NCI-H1694 treated with DMSO at 0.1 percent for 48 hours (cell line): Measurements from ENCODE around the gene CEBPA.
"Not testable (repeated sequence)": the region's sequence is repeated elsewhere in the genome, so short reads cannot be mapped to it uniquely, and the experiment has no call there.

Experiments
- DNase-seq: peaks from one replicate; lab custom pipeline; 2025; lab: John Stamatoyannopoulos, UW

Gene CEBPA

DNA sequence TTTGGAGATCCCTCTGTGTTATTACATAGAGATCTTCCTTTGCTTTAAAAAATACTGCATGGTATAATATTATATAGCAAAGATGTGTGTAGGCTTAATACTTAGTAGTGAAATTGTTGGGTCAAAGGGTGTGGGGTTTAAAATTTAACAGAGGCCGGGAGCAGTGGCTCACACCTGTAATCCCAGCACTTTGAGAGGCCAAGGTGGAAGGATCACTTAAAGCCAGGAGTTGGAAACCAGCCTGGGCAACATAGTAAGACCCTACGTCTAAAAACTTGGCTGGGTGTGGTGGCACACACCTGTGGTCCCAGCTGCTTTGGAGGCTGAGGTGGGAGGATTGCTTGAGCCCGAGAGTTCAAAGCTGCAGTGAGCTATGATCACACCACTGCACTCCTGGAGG, 22.3 kb upstream of the CEBPA start:
- DNase-seq: no peak

DNA sequence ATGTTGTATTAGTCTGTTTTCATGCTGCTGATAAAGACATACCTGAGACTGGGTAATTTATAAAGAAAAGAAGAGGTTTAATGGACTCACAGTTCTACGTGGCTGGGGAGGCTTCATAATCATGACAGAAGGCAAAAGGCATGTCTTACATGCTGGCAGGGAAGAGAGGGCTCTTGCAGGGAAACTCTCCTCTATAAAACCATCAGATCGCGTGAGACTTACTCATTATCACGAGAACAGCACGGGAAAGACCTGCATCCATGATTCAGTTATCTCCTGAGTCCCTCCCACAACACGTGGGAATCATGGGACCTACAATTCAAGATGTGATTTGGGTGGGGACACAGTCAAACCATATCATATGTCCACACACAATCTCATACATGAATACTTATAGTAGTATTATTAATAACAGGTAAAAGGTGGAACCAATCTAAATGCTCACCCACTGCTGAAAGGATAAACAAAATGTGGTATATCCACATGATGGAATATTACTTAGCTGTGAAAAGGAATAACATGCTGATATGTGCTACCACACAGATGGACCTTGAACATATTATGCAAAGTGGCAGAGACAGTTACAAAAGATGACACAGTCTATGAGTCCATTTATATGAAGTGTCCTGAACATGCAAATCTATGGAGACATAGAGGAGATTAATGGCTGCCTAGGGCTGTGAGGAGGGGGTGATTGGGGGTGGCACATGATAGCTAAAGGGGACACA, 20.9 kb upstream of the CEBPA start:
- DNase-seq: no peak

DNA sequence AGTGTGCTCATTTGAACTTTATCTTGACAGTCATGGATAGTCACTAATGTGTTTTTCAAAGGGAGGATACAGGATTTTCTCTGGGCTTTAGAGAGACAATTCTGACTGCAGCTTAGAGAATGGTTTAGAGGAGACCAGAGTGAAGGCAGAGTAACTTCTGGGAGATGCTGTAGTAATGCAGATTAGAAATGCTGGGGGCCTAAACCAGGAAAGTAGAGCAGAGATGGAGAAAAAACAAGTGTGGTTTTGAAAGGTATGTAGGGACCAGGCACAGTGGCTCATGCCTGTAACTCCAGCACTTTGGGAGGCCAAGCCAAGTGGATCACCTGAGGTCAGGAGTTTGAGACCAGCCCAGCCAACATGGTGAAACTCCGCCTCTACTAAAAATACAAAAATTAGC, 18.3 kb upstream of the CEBPA start:
- no peak for DNase-seq

DNA sequence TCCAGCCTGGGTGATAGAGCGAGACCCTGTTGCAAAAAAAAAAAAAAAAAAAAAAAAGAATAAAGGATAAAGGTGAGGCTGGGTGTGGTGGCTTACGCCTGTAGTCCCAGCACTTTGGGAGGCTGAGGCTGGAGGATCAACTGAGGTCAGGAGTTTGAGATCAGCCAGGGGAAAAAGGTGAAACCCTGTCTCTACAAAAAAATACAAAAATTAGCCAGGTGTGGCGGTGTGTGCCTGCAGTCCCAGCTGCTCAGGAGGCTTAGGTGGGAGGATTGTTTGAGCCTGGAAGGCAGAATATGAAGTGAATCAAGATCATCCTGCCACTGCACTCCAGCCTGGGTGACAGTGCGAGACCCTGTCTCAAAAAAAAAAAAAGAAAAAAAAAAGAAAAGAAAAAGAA, 15.7 kb upstream of the CEBPA start:
- not testable (repeated sequence) for DNase-seq

GRCh38 chr19:33317517-33317916, 15.2 kb upstream of the CEBPA start:
- no peak for DNase-seq

DNA sequence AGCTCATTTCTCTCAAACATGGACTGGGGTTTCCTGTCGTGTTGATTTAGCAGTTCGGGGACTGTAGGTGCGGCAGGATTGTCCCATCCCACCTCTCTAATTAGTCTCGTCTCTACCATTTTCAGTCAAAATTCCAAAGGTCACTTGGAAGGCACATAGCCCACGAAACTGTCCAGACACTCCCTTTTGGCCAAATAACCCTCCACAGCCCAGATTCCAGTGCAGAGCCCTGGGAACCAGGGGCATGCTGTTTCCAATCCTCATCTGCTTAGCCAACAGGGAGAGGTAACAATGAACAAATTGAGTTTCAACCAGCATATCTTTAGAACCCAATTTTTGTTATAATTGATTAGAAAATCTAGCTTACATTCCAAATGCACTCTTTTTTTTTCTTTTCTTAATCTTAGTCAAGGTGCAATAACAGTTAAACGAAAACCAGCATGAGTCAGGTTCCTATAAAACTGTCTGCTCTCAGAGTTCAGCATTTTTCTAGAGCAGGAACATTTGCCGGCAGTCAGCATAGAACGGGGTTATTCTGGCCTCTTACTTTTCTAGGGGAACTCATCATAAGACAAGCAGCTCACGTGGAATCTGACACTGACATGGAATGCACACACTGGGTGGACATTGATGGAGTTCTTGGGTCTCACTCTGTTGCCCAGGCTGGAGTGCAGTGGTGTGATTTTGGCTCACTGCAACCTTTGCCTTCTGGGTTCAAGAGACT, 14.4 kb upstream of the CEBPA start:
- DNase-seq: no peak

DNA sequence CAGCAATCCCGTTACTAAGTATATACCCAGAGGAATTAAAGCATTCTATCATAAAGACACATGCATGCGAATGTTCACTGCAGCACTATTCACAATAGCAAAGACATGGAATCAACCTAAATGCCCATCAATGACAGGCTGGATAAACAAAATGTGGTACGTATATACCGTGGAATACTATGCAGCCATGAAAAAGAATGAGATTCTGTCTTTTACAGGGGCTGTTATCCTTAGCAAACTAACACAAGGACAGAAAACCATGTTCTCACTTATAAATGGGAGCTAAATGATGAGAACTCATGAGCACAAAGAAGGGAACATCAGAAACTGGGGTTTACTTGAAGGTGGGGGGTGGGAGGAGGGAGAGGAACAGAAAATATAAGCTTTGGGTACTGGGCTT, 10.5 kb upstream of the CEBPA start:
- not testable (repeated sequence) for DNase-seq

GRCh38 chr19:33312065-33312464, 9.7 kb upstream of the CEBPA start:
- DNase-seq: no peak

DNA sequence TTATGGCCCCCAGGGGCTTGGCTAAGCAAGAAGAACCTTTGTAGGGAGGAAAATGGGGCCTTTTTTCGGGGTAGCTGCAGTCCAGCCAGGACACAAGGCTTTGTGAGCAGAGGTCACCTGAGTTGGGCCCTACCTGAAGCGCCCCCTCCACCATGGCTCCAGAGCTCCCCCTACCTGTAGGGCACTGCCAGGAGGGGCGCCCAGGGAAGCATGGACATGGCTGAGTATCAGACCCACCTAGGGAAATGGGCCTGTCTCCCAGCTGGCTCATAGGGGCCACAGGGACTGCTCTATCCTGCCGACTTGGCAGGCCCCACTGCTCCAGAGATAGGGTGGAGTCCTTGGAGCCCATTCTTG, 9.0 kb upstream of the CEBPA start:
- DNase-seq: no peak

GRCh38 chr19:33310606-33311325, 8.4 kb upstream of the CEBPA start:
- no peak for DNase-seq

GRCh38 chr19:33309826-33310225, 7.5 kb upstream of the CEBPA start:
- DNase-seq: no peak

- no peak for DNase-seq
Observed at GRCh38 chr19:33306853-33307792, 4.8 kb upstream of the CEBPA start.

DNA sequence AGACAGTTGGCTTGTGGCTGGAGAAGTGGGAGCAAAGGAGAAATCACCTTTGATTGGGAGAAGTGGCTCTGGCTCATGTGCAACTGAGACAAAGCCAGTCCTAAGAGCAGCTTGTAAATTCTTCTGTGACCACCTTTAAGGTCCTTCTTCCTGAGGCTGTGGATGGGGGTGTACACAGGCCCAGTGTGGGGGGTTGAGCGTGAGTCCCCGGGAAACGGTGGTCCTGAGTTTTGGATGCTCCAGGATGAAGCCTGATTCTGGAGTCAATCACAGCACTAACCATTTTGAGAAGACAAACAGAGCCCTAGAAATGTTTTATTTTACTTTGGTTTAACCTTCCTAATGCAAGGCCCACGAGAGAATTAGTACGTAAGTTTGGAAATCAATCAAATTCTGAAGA, 3.9 kb upstream of the CEBPA start:
- no peak for DNase-seq

DNA sequence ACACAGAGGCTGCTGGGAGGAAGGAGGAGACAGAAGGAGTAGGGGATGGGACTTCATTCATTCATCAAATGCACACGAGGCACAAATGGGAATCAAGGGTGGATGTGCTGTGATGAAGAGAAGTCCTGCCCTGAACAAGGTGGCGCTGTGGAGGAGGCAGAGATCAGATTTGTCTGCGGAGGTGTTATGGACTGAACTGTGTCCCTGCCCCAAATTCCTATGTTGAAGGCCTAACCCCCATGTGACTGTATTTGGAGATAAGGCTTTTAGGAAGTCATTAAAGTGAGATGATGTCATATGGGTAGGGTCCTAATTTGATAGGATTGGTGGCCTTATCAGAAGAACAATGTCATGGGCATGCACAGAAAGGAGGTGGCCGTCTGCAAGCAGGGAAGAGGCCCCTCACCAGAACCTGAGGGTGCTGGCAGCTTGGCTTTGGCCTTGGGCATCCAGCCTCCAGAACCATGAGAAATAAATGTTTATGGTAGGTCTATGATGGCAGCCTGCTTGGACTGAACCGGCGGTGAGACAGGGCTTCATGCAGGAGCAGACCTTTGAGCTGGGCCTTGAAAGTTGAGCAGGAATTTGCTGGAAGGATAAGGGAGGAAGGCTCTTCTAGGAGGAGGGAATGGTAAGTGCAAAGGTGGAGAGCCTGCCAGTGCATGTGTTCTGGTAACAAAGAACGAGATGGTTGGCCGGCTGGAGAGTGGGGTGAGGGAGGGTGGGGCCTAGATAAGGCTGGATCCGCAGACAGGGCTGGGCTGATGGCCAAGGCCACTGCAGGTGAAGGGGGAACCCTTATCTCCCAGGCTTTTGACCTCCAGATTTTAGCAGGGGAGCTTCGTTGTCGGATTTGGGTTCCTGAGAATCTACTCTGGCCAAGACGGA, 2.7 kb upstream of the CEBPA start:
- DNase-seq: no peak

- DNase-seq: no peak
Observed at GRCh38 chr19:33304371-33304759, 2.0 kb upstream of the CEBPA start.

DNA sequence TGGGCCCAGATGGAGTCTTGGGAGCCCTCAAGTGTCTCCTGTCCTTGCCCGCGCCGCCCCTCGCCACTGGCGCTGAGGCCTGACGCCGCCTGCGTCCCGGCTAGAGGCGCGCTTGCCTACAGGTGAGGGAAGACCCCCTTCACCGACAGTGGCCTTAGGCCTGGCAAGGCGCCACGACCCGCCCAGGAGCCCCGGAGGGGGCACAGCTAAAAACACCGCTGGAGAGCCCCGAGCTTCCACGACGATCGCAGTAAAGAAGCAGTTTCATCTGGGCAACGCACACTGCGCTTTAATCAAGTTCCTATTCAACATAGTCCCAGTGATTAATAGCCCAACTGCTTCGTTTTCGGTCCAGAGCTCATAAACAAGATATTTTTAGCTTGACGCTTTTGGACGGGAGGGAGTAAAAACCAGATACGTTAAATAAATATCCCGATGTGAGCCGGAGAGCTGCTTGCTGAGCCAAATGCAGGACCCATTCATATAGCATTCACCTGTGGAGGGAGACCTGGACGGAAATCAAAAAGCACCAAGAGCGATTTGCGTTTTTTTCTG, 1.5 kb upstream of the CEBPA start:
- DNase-seq: peak; percentile 12

- DNase-seq: no peak
Observed at GRCh38 chr19:33302974-33303790, 848 bp upstream of the CEBPA start.

GRCh38 chr19:33301900-33302174, 497 bp downstream of the CEBPA start:
- DNase-seq: no peak

GRCh38 chr19:33301144-33301899, 1.0 kb downstream of the CEBPA start:
- DNase-seq: no peak

GRCh38 chr19:33300894-33301143, 1.5 kb downstream of the CEBPA start:
- no peak for DNase-seq
